ENCODE data around the gene CCDC188. TPM values are rescaled to one million over a fixed set of nuclear protein-coding genes. Genes with fewer than 3 reads are reported as not detected.

The CCDC188 gene
- total RNA-seq, 1 experiment from 2014 or later: not detected

- ATAC-seq (no peak), DNase-seq (ENCODE audit: low spot score) (no peak)
- POLR2A ChIA-PET: no interaction called here
- no peaks in the 10 kb centered on the region for H3K4me1 Mint-ChIP-seq
- CTCF ChIA-PET: interaction anchor here (1.5 to 2.1 kb wide), 5 partner anchors 12 to 51 kb away, joined by 5 to 46 read pairs (median 9); no protein-coding TSS in a partner anchor
- no peak overlapping the region for H3K27ac Mint-ChIP-seq
- H3K27me3 Mint-ChIP-seq (ENCODE audit: low read depth): no peaks in the 10 kb centered on the region
- H3K9me3 Mint-ChIP-seq: no peaks in the 10 kb centered on the region
- no peak overlapping the region for H3K4me3 Mint-ChIP-seq
- TF ChIP-seq PRDM15 (CRISPR knock-in tag; IDR thresholded peaks at IDR 0.05) (no peak), NFATC4 (CRISPR knock-in tag; IDR thresholded peaks at IDR 0.05) (no peak), NR3C1 (CRISPR knock-in tag; conservative IDR thresholded peaks at IDR 0.05; ENCODE audit: low read depth) (no peak), E2F5 (CRISPR knock-in tag; IDR thresholded peaks at IDR 0.05) (no peak), GTF2I (CRISPR knock-in tag; conservative IDR thresholded peaks at IDR 0.05) (no peak), EMX1 (CRISPR knock-in tag; IDR thresholded peaks at IDR 0.05) (no peak), AFF4 (CRISPR knock-in tag; IDR thresholded peaks at IDR 0.05; ENCODE audit: borderline replicate concordance) (no peak), E2F1 (CRISPR knock-in tag; IDR thresholded peaks at IDR 0.05) (no peak), HMGA2 (CRISPR knock-in tag; IDR thresholded peaks at IDR 0.05) (no peak)
- no peaks in the 10 kb centered on the region for H3K36me3 Mint-ChIP-seq
Measured at GRCh38 chr22:20187777-20188566, 37.1 kb upstream of the CCDC188 start.

DNA sequence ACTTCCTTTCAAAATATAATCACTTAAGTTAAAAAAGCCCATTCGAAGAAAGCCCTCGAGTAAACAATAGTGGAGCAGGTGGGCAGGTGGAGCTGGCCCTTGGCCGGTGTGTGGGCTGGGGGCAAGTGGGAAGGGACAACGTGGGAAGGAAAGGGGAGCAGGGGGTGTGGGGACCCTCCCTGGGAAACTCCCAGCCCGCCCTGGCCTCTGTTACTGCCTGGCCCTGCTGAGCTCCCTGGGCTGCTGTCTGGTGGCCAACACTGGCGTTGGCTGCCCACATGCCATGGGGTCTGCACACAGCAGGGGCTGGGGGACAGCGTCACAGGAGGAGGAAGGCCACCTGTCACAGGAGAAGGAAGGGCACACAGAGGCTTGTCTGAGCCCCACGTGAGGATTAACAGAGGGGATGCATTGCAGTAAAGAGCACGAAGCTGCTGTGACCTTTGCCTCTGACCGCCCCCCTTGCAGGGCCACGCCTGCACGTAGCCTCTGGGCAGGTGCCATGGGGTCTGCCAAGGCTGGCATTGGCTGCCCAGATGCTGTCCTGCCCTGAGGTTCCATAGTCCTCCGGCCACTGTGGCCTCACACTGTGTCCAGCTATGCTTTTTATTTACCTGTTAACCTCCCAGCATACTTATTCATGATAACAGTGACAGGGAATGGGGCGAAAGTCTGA, 36.2 kb upstream of the CCDC188 start:
- DNase-seq (ENCODE audit: low spot score) (no peak), ATAC-seq (no peak)
- ChIA-PET POLR2A (interaction anchor here (0.7 kb wide), 1 partner anchor 85 kb away, joined by 3 read pairs; no protein-coding TSS in a partner anchor), CTCF (interaction anchor here (0.8 to 2.1 kb wide), 28 partner anchors 8 to 377 kb away, joined by 3 to 46 read pairs (median 6); partner anchors contain the start of gene DGCR6L)
- H3K27ac Mint-ChIP-seq: no peak overlapping the region
- H3K4me3 Mint-ChIP-seq: no peak overlapping the region
- no peaks in the 10 kb centered on the region for H3K27me3 Mint-ChIP-seq (ENCODE audit: low read depth)
- no peaks in the 10 kb centered on the region for H3K4me1 Mint-ChIP-seq
- no peaks in the 10 kb centered on the region for H3K36me3 Mint-ChIP-seq
- TF ChIP-seq, protein P1, sequence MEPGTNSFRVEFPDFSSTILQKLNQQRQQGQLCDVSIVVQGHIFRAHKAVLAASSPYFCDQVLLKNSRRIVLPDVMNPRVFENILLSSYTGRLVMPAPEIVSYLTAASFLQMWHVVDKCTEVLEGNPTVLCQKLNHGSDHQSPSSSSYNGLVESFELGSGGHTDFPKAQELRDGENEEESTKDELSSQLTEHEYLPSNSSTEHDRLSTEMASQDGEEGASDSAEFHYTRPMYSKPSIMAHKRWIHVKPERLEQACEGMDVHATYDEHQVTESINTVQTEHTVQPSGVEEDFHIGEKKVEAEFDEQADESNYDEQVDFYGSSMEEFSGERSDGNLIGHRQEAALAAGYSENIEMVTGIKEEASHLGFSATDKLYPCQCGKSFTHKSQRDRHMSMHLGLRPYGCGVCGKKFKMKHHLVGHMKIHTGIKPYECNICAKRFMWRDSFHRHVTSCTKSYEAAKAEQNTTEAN (CRISPR knock-in tag; IDR thresholded peaks at IDR 0.05): no peak
- no peak for TF ChIP-seq FOXK1 (CRISPR knock-in tag; IDR thresholded peaks at IDR 0.05)
- TF ChIP-seq E2F5 (CRISPR knock-in tag; IDR thresholded peaks at IDR 0.05): no peak
- H3K9me3 Mint-ChIP-seq: no peaks in the 10 kb centered on the region

Data from WTC11 (cell line).